Neural cell (in vitro differentiated cells): ENCODE results near the gene IQCM. TPM values are rescaled to one million over a fixed set of nuclear protein-coding genes. Genes with fewer than 3 reads are reported as not detected.

Experiments
- H2AFZ ChIP-seq: fragments of 200-600, 300-800 bp; sonication (generic), shearing (Covaris generic); 2 replicates; pipeline ENCODE4 v1.6.0; 2014; ENCODE audit warnings: low read depth, mild to moderate bottlenecking, antibody characterized with exemption, low read length, moderate library complexity
- H3F3A ChIP-seq: fragments of 200-600 bp; shearing (Covaris generic); 2 replicates; pipeline ENCODE4 v1.6.1; 2016; ENCODE audit warnings: mild to moderate bottlenecking, moderate library complexity, mixed read lengths, antibody characterized with exemption, low read length; ENCODE audit not compliant: insufficient read depth, poor library complexity, severe bottlenecking
- H3K27ac ChIP-seq: fragments of 200-600, 300-800 bp; sonication (generic), shearing (Covaris generic); 2 replicates; pipeline ENCODE4 v1.5.1; 2014; ENCODE audit warnings: mild to moderate bottlenecking, low read length, moderate library complexity
- H3K27me3 ChIP-seq: fragments of 300-800, 200-600 bp; sonication (generic), shearing (Covaris generic); 2 replicates; pipeline ENCODE4 v1.6.0; 2014; ENCODE audit warnings: mild to moderate bottlenecking, low read depth, low read length, moderate library complexity; ENCODE audit not compliant: insufficient read depth
- H3K36me3 ChIP-seq: fragments of 300-800, 200-600 bp; sonication (generic), shearing (Covaris generic); 2 replicates; pipeline ENCODE4 v1.5.1; 2014; ENCODE audit warnings: mild to moderate bottlenecking, antibody characterized with exemption, low read length, moderate library complexity; ENCODE audit not compliant: insufficient read depth
- H3K4me2 ChIP-seq: fragments of 300-800, 200-600 bp; sonication (generic), shearing (Covaris generic); 2 replicates; pipeline ENCODE4 v1.6.0; 2014; ENCODE audit warnings: mild to moderate bottlenecking, low read length
- H3K4me3 ChIP-seq: fragments of 300-800, 200-600 bp; sonication (generic), shearing (Covaris generic); 2 replicates; pipeline ENCODE4 v1.5.1; 2014; ENCODE audit warnings: mild to moderate bottlenecking, low read length, moderate library complexity
- H3K79me2 ChIP-seq: fragments of 200-600 bp; shearing (Covaris generic); replicated peaks from 2 replicates; pipeline ENCODE4 v1.6.0; 2014; ENCODE audit warnings: mild to moderate bottlenecking, low read length, moderate library complexity; ENCODE audit not compliant: insufficient read depth
- H3K9ac ChIP-seq: fragments of 300-800, 200-600 bp; sonication (generic), shearing (Covaris generic); 2 replicates; pipeline ENCODE4 v1.6.1; 2016; ENCODE audit warnings: mild to moderate bottlenecking, low read length, mixed read lengths
- H3K9me2 ChIP-seq: fragments of 200-600 bp; shearing (Covaris generic); 2 replicates; pipeline ENCODE4 v1.6.1; 2016; ENCODE audit warnings: mild to moderate bottlenecking, low read length, mixed read lengths; ENCODE audit not compliant: insufficient read depth
- H3K9me3 ChIP-seq: fragments of 200-600, 300-800 bp; sonication (generic), shearing (Covaris generic); 2 replicates; pipeline ENCODE4 v1.6.1; 2016; ENCODE audit warnings: mild to moderate bottlenecking, mixed run types, low read length, moderate library complexity, mixed read lengths
- H4K20me1 ChIP-seq: fragments of 200-600 bp; shearing (Covaris generic); 2 replicates; pipeline ENCODE4 v1.6.1; 2016; ENCODE audit warnings: mild to moderate bottlenecking, mixed run types; ENCODE audit not compliant: insufficient read depth
- CTCF ChIP-seq: fragments of 450-650 bp; IDR thresholded peaks from 2 replicates; pipeline ENCODE4 v1.5.1; 2014; ENCODE audit warnings: antibody characterized with exemption, mild to moderate bottlenecking, moderate library complexity; ENCODE audit not compliant: poor library complexity, severe bottlenecking
- EP300 ChIP-seq: fragments of 450-650 bp; conservative IDR thresholded peaks from 2 replicates; pipeline ENCODE4 v1.6.1; 2014; ENCODE audit warnings: antibody characterized with exemption, mild to moderate bottlenecking, moderate library complexity; ENCODE audit not compliant: poor library complexity, severe bottlenecking
- EZH2 ChIP-seq: fragments of 200-600, 300-800 bp; shearing (Covaris generic), sonication (generic); IDR thresholded peaks from 2 replicates; pipeline ENCODE4 v1.6.1; 2014; ENCODE audit warnings: antibody characterized with exemption, low read length, borderline replicate concordance, mild to moderate bottlenecking; ENCODE audit not compliant: insufficient read depth, poor library complexity, severe bottlenecking
- MXI1 ChIP-seq: fragments of 450-650 bp; conservative IDR thresholded peaks from 2 replicates; pipeline ENCODE4 v1.6.1; 2014; ENCODE audit warnings: antibody characterized with exemption, mild to moderate bottlenecking; ENCODE audit not compliant: poor library complexity, severe bottlenecking
- POLR2AphosphoS5 ChIP-seq: IDR thresholded peaks from 2 replicates; pipeline ENCODE4 v1.6.1; 2012
- RAD21 ChIP-seq: fragments of 450-650 bp; conservative IDR thresholded peaks from 2 replicates; pipeline ENCODE4 v1.6.1; 2014; ENCODE audit warnings: antibody characterized with exemption, mild to moderate bottlenecking, moderate library complexity
- REST ChIP-seq: IDR thresholded peaks from 2 replicates; pipeline ENCODE4 v1.6.1; 2012; ENCODE audit warnings: borderline replicate concordance
- SMC3 ChIP-seq: fragments of 450-650 bp; conservative IDR thresholded peaks from 2 replicates; pipeline ENCODE4 v1.6.1; 2014; ENCODE audit warnings: antibody characterized with exemption, mild to moderate bottlenecking, moderate library complexity; ENCODE audit not compliant: poor library complexity
- TAF1 ChIP-seq: IDR thresholded peaks from 2 replicates; pipeline ENCODE4 v1.6.1; 2012; ENCODE audit warnings: low read depth
- polyA plus RNA-seq: library from polyadenylated mRNA; depleted of rRNA; stranded (reverse); fragments of >200 nt; gene quantifications from 2 replicates; pipeline ENCODE4 v1.2.3, GENCODE V29; 2014

The IQCM gene
- polyA plus RNA-seq, 1 donor from 2014 or later, result not detected

- no peak overlapping the region for H3K4me2 ChIP-seq
- TF ChIP-seq EP300 (no peak), EZH2 (no peak)
- no peaks in the 10 kb centered on the region for H3K9me3 ChIP-seq
Observed at GRCh38 chr4:149766135-149766534, 49.5 kb downstream of the IQCM start.

GRCh38 chr4:149765630-149766029, 50.0 kb downstream of the IQCM start:
- Histone ChIP-seq H2AFZ (no peak overlapping the region), H3K9ac (no peak overlapping the region), H3F3A (no peaks in the 10 kb centered on the region), H3K27ac (no peak overlapping the region), H3K9me2 (no peaks in the 10 kb centered on the region), H3K4me3 (no peak overlapping the region), H4K20me1 (no peaks in the 10 kb centered on the region), H3K36me3 (no peaks in the 10 kb centered on the region), H3K9me3 (no peaks in the 10 kb centered on the region), H3K27me3 (no peaks in the 10 kb centered on the region), H3K4me2 (no peak overlapping the region), H3K79me2 (no peaks in the 10 kb centered on the region)
- TF ChIP-seq EZH2 (no peak), MXI1 (no peak), SMC3 (no peak), REST (no peak), RAD21 (no peak), POLR2AphosphoS5 (no peak)

More at GRCh38 chr4:149766135-149766534, 49.5 kb downstream of the IQCM start:
- Histone ChIP-seq H3K9me2 (no peaks in the 10 kb centered on the region), H3F3A (no peaks in the 10 kb centered on the region), H3K9ac (no peak overlapping the region), H3K36me3 (no peaks in the 10 kb centered on the region), H3K27me3 (no peaks in the 10 kb centered on the region), H3K4me3 (no peak overlapping the region), H4K20me1 (no peaks in the 10 kb centered on the region), H2AFZ (no peak overlapping the region), H3K27ac (no peak overlapping the region), H3K79me2 (no peaks in the 10 kb centered on the region)

GRCh38 chr4:149755969-149756368, 59.7 kb downstream of the IQCM start:
- H2AFZ ChIP-seq, result no peak overlapping the region
- no peaks in the 10 kb centered on the region for H4K20me1 ChIP-seq
- no peaks in the 10 kb centered on the region for H3K27me3 ChIP-seq
- H3K9me2 ChIP-seq, result no peaks in the 10 kb centered on the region
- H3K27ac ChIP-seq, result no peak overlapping the region
- H3K36me3 ChIP-seq, result no peaks in the 10 kb centered on the region
- H3K4me3 ChIP-seq, result no peak overlapping the region
- H3K79me2 ChIP-seq, result no peaks in the 10 kb centered on the region
- TF ChIP-seq SMC3 (no peak), RAD21 (no peak), EZH2 (no peak), EP300 (no peak), CTCF (no peak), TAF1 (no peak), MXI1 (no peak), POLR2AphosphoS5 (no peak), REST (no peak)
- no peaks in the 10 kb centered on the region for H3F3A ChIP-seq
- no peak overlapping the region for H3K9ac ChIP-seq
- H3K4me2 ChIP-seq, result no peak overlapping the region
- no peaks in the 10 kb centered on the region for H3K9me3 ChIP-seq
